Measurements from ENCODE around the gene CST2. TPM values are rescaled to one million over a fixed set of nuclear protein-coding genes. Genes with fewer than 3 reads are reported as not detected.

Gene CST2
- total and polyA plus RNA-seq, 2 donors (not counting 3 experiments of a cell fraction or from before 2014, with no cell fraction given), result not detected

DNA sequence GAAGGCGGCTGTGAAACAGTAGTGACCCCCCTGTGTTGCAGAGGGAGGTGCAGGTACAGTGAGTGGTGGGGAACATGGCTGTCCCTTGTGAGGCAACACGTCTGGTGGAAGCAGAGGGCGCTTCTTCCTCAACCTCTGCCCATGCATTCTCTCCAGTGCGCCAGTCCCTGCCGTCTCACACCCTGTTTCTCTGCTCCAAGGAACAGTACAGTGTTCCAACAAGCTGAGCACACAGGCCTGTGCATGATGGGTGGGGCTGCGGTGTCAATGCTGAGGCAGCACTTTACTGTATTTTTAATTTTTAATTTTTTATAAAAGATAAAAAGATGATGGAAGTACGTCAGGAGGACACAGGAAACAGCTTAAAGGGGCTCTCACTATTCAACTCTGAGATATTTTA lies 32.5 kb downstream of the CST2 start:
- DNase-seq (ENCODE audit: low read depth, low spot score), result no peak

DNA sequence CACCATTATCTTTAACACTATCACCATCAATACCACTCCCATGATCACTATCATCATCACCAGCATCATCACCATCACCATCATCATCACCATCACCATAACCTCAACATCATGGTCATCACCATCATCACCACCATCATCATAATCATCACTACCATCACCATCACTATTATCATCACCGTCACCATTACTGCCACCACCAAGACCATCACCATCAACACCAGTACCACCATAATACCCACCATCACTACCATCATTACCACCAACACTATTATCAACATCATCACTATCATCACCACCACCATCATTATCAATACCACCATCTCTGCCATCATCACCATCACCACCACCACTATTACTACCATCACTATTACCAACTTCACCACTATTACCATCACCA lies 43.1 kb downstream of the CST2 start:
- CTCF ChIA-PET, result interaction anchor here (0.6 to 1.1 kb wide), 2 partner anchors 107 to 115 kb away, joined by 3 to 4 read pairs; no protein-coding TSS in a partner anchor
- Histone ChIP-seq H3K79me2 (ENCODE audit: control insufficient read depth, insufficient read depth, low read length) (no peaks in the 10 kb centered on the region), H3K27ac (ENCODE audit: insufficient read depth, low read depth, low read length) (no peak overlapping the region), H3K9ac (replicated peaks; ENCODE audit: extremely low read depth, insufficient read depth, low read length) (no peak overlapping the region), H3K4me2 (ENCODE audit: insufficient read depth, low read length) (no peak overlapping the region), H3K4me3 (replicated peaks in 1 of 3; ENCODE audit: insufficient read depth in 1 of 3, low read depth in 1 of 3, low read length in 3 of 3) (no peak overlapping the region), H3K4me1 (ENCODE audit: control insufficient read depth, extremely low read depth, insufficient read depth, low read length) (no peaks in the 10 kb centered on the region), H2AFZ (ENCODE audit: low read depth, low read length) (no peak overlapping the region), H4K20me1 (replicated peaks; ENCODE audit: control insufficient read depth, extremely low read depth, insufficient read depth, low read length) (no peaks in the 10 kb centered on the region), H3K27me3 (ENCODE audit: control insufficient read depth in 2 of 2, insufficient read depth in 2 of 2, low read length in 2 of 2) (peaks cover 0 to 5% of the 10 kb centered on the region in 2 experiments), H3K9me1 (replicated peaks; ENCODE audit: control insufficient read depth, extremely low read depth, insufficient read depth, low read length) (no peaks in the 10 kb centered on the region), H3K9me3 (replicated peaks; ENCODE audit: control insufficient read depth, insufficient read depth, low read length) (no peaks in the 10 kb centered on the region), H3K36me3 (ENCODE audit: control insufficient read depth in 2 of 2, extremely low read depth in 1 of 2, insufficient read depth in 2 of 2, low read length in 2 of 2) (no peaks in the 10 kb centered on the region)
- TF ChIP-seq POLR2A (IDR thresholded peaks at IDR 0.05; ENCODE audit: low read depth, low read length) (no peak), JUN (IDR thresholded peaks at IDR 0.05; ENCODE audit: borderline replicate concordance, insufficient read depth, insufficient read length, low read depth) (no peak), POLR2AphosphoS5 (IDR thresholded peaks at IDR 0.05; ENCODE audit: insufficient read depth, low read depth, low read length) (no peak), FOS (IDR thresholded peaks at IDR 0.05; ENCODE audit: borderline replicate concordance, insufficient read depth, low read length) (no peak), EZH2 (IDR thresholded peaks at IDR 0.05; ENCODE audit: borderline replicate concordance, low read depth, low read length, severe bottlenecking) (no peak), MYC (IDR thresholded peaks at IDR 0.05; ENCODE audit: low read depth, low read length) (no peak), GATA2 (IDR thresholded peaks at IDR 0.05; ENCODE audit: insufficient read depth, insufficient read length, low read depth, low read length) (no peak)
- TF ChIP-seq, protein P1, sequence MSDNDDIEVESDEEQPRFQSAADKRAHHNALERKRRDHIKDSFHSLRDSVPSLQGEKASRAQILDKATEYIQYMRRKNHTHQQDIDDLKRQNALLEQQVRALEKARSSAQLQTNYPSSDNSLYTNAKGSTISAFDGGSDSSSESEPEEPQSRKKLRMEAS (IDR thresholded peaks at IDR 0.05; ENCODE audit: insufficient read depth, insufficient read length), result no peak
- TF ChIP-seq, protein P2, sequence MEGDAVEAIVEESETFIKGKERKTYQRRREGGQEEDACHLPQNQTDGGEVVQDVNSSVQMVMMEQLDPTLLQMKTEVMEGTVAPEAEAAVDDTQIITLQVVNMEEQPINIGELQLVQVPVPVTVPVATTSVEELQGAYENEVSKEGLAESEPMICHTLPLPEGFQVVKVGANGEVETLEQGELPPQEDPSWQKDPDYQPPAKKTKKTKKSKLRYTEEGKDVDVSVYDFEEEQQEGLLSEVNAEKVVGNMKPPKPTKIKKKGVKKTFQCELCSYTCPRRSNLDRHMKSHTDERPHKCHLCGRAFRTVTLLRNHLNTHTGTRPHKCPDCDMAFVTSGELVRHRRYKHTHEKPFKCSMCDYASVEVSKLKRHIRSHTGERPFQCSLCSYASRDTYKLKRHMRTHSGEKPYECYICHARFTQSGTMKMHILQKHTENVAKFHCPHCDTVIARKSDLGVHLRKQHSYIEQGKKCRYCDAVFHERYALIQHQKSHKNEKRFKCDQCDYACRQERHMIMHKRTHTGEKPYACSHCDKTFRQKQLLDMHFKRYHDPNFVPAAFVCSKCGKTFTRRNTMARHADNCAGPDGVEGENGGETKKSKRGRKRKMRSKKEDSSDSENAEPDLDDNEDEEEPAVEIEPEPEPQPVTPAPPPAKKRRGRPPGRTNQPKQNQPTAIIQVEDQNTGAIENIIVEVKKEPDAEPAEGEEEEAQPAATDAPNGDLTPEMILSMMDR (IDR thresholded peaks at IDR 0.05; ENCODE audit: extremely low read depth in 1 of 2, insufficient read depth in 1 of 2, low read depth in 1 of 2, low read length in 2 of 2), result no peak
- no TSS peak for BruUV-seq (replicated peaks)
- intact Hi-C loops (cut with micrococcal nuclease), result no loop called here
- no peak for DNase-seq (ENCODE audit: low read depth, low spot score)
- POLR2A ChIA-PET, result no interaction called here
- dilution Hi-C loops (cut with MboI; ENCODE audit: extremely low pct_ligation_motif_present, low sequenced_read_pairs), result no loop called here
- FAIRE-seq, result no peak

More for the DNA sequence above, 32.5 kb downstream of the CST2 start:
- Histone ChIP-seq H3K79me2 (ENCODE audit: control insufficient read depth, insufficient read depth, low read length) (no peaks in the 10 kb centered on the region), H3K27ac (ENCODE audit: insufficient read depth, low read depth, low read length) (no peak overlapping the region), H3K4me3 (replicated peaks in 1 of 3; ENCODE audit: insufficient read depth in 1 of 3, low read depth in 1 of 3, low read length in 3 of 3) (no peak overlapping the region), H3K4me2 (ENCODE audit: insufficient read depth, low read length) (no peak overlapping the region), H3K27me3 (ENCODE audit: control insufficient read depth in 2 of 2, insufficient read depth in 2 of 2, low read length in 2 of 2) (peaks cover 3 to 5% of the 10 kb centered on the region in 2 experiments), H3K9me1 (replicated peaks; ENCODE audit: control insufficient read depth, extremely low read depth, insufficient read depth, low read length) (no peaks in the 10 kb centered on the region), H2AFZ (ENCODE audit: low read depth, low read length) (no peak overlapping the region), H3K4me1 (ENCODE audit: control insufficient read depth, extremely low read depth, insufficient read depth, low read length) (no peaks in the 10 kb centered on the region), H3K36me3 (ENCODE audit: control insufficient read depth in 2 of 2, extremely low read depth in 1 of 2, insufficient read depth in 2 of 2, low read length in 2 of 2) (no peaks in the 10 kb centered on the region), H4K20me1 (replicated peaks; ENCODE audit: control insufficient read depth, extremely low read depth, insufficient read depth, low read length) (no peaks in the 10 kb centered on the region), H3K9ac (replicated peaks; ENCODE audit: extremely low read depth, insufficient read depth, low read length) (no peak overlapping the region), H3K9me3 (replicated peaks; ENCODE audit: control insufficient read depth, insufficient read depth, low read length) (no peaks in the 10 kb centered on the region)
- intact Hi-C loops (cut with micrococcal nuclease), result no loop called here
- POLR2A ChIA-PET, result no interaction called here
- dilution Hi-C loops (cut with MboI; ENCODE audit: extremely low pct_ligation_motif_present, low sequenced_read_pairs), result no loop called here
- no peak for FAIRE-seq
- TF ChIP-seq GATA2 (IDR thresholded peaks at IDR 0.05; ENCODE audit: insufficient read depth, insufficient read length, low read depth, low read length), result no peak
- BruUV-seq (replicated peaks), result no TSS peak
- CTCF ChIA-PET, result no interaction called here

Measured in endothelial cell of umbilical vein (primary cell).